ENCODE results near the gene LDLRAD3.
"Not testable (repeated sequence)": the region's sequence is repeated elsewhere in the genome, so short reads cannot be mapped to it uniquely, and the experiment has no call there.

Gene LDLRAD3

DNA sequence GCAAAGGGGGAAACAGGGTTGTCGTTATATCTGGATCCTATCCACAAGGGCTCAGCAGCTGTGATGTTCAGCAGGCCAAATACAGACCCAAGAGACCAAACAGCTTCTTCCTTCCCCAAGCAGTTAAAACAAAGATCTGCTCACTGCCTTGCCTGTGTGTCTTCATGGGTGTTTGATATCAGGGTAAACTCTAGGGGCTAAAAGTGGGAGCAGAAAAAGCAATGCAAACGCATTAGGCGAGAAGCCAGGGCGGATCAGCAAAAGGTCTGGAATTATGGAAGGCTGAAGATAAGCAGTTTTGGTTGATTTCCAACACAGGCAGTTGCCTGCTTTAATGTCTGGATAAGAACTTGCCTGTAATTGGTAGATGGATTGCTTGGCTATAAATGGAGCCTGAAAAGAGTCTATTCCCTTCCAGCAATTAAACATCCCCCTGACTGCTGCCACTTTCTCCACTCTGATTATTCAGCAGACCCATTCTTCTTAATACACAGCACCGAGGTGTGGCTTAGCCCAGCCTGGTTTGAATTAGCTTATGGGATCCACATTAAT lies 219.1 kb downstream of the LDLRAD3 start:
- no peak for DNase-seq (ENCODE audit: low read depth in 3 of 3)

DNA sequence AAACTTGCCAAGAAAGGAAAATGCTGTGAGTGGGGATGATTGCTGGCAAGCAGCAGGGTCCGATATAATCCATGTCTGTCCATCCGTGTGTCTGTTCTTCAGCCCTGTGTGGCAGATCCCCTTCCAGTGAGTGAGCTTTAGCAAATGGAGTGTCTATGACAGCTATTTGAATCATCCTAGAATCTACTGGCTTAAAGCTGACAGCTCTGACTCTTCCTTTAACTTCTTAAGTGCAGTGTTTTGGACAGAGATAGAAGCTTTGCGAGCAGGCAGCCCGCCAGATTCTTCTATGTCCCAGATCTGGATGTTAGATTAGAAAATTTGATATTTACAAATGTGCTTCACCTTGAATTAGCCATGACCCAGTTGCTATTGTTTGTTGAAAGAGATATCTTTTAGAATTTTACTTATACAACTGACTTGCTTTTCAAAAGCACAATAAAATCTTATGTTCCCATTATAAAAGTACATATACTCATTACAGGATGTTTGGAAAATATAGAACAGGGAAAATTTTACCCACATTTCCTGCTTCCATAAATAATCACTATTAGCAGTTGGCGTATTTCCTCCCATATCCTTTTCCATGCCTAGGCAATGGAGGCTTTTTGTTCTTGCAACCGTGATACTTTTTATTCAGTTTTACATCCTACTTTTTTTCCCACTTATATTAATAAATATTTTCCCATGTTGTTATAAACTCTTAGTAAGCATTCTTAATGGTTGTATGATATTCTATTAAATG lies 220.8 kb downstream of the LDLRAD3 start:
- DNase-seq (ENCODE audit: low read depth in 3 of 3), result no peak

DNA sequence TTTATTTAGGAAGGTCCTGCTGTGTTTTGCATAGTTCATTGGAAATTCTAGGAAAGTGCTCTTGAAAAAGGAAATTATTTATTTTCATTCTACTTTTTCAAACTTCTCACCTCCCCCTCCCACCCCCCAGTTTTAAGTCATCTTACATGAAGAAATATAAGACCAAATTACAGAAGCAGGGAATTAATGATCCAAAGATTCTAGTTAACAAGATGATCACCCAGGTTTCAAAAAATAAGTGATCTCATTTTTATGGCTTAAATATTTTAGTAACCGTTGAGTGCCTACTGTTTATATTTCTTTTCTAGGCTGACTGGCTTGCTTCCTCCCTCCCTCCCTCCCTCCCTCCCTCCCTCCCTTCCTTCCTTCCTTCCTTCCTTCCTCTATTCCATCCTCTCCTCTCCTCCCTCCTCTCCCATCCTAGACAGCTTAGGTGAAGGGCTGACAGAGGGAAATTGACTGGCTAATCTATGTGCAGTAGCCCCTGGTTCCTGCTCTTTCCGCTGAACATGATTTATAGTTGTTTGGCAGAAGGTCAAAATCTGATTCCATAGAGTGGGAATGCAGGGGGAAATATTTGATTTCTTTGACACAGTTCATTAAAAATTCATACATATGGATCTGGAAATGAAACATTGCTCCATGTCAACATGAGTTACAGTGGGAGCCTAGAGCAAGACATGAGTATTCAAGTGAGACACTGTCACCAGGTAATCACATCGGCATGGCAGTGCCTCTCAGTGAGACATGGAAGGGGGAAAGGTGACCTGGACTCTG lies 221.9 kb downstream of the LDLRAD3 start:
- no peak for DNase-seq (ENCODE audit: low read depth in 3 of 3)

DNA sequence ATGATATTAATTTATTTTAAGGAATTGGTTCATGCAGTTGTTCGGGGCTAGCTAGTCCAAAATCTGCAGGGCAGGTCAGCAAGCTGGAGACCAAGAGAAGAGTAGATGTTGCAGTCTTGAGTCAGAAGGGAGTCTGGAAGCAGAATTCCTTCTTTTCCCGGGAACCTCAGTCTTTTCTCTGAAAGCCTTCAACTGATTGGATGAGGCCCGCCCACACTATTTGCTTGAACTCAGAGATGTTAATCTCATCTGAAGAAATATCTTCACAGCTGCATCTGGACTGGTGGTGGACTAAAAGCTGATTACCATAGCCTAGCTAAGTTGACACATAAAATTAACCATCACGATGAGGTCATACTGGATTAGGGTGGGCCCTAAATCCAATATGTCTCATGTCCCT lies 223.2 kb downstream of the LDLRAD3 start:
- DNase-seq (ENCODE audit: low read depth in 3 of 3), result no peak

DNA sequence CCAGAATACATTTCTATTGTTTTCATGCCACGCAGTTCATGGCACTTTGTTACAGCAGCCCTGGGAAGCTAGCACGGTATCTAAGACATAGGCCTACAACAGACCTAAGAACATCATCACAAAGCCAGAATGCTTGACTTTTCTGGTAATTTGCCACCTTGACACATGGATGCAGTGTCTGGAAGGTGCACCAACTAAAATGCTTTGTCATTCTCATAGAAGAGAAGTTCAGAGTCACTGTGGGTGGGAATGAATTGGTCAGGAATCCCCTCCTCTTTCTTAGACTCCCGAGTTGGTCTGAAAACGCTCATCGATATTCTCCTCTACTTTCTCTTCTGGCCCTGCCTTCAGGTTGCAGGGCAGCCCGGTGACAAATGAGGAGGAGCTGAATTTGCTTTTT lies 223.9 kb downstream of the LDLRAD3 start:
- DNase-seq (ENCODE audit: low read depth in 3 of 3), result no peak

DNA sequence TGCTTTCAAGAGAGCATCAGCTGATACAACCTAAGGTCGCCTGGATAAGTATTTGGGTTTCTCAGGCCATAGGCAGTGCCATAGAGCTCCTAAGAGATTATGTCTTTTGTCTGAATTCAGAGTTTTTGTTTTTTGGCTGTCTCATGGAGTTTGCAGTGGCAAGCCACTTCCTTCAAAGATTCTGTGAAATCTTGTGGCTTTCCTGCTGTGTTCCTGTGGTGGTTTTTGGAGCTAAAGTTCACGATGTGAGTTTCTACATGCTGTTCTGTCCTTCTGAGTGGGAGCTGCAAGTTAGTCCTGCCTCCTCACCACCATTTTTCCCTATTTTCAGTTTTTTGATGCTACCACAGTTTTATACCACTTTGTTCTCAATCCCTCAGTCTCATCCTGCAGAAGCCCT lies 234.0 kb downstream of the LDLRAD3 start:
- DNase-seq (ENCODE audit: low read depth in 3 of 3), result no peak

DNA sequence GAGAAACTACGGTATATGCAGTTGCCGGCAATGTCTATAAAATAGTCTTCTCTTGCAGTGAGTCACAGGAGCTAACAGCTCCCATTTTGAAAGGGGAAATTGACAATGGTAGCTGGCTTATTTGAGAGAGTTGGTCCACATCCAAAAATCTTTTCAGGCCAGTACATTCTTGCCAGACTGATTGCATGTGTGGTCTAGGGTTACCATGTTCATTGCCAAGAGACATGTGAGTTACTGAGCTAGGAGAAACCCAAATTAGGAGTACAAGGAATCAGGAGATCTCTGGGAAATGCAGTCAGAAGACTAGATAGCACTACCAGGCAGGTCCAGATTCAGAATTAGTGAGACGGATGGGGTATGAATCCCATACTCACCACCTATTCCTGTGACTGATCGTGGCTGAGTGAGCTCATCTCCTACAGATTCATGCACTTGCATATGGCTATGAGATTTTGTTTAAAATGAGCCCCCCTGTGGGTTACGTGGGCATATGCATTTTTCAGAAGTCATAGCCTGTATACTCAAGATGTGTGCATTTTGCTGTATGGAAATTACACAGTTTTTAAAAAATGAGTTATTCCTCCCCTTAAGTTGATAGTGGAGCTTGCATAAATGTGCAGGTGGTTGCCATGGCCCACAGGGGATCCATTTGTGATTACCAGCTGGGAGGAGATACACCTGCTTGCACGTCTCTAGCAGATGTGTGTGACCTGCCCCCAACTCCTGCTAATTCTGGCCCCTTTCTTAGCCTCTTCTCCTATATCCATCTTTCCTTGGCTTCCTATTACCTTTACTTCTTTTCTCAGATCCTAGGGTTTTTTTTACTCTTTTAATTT lies 242.7 kb downstream of the LDLRAD3 start:
- DNase-seq (ENCODE audit: low read depth in 3 of 3), result no peak

DNA sequence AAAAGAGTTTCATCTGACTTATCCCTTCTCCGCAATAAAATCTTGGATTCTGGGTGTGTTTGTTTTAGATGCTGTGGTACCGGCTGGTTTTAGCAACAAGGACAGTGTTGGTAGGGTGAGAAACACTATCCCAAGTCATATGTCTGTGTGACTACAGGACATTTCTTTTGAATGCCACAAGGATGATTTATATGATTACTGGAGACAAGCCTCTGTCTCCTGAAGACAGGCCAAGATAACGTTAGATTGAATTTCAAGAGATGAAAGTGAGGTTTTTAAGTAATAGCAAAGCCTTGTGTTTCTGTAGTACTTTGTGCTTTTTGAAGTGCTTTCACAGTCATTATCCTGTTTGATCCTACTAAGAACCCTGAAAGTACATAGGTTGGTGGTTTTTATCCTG lies 243.8 kb downstream of the LDLRAD3 start:
- DNase-seq (ENCODE audit: low read depth in 3 of 3), result no peak

DNA sequence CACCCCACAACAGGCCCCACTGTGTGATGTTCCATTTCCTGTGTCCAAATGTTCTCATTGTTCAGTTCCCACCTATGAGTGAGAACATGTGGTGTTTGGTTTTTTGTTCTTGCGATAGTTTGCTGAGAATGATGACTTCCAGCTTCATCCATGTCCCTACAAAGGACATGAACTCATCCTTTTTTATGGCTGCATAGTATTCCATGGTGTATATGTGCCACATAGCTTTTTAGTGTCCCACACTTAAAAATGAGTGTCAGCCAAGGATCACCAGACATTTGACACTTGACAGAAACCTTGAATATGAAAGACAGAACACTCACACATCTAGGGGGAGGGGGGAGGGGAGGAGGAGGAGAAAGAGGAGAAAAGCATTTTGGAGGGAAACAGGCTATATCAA lies 245.9 kb downstream of the LDLRAD3 start:
- not testable (repeated sequence) for DNase-seq (ENCODE audit: low read depth in 3 of 3)

DNA sequence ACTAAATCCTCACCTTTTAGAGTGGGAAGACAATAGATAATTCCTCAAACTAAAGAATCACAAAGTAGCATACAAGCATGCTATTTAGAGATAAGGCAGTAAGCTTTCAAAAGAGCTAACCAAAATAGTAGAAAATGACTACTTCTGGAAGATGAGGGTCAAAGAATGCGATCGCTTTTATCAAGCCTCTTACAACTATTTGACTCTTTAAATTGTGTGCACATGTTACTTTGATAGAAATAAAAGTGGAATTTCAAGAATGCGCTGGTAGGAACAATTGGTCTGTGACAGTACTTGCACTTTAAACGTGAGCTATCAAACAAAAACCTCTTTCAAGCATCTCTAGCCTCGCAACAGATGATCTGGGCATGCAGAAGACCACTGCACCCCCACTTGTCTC lies 248.1 kb downstream of the LDLRAD3 start:
- DNase-seq (ENCODE audit: low read depth in 3 of 3), result no peak

DNA sequence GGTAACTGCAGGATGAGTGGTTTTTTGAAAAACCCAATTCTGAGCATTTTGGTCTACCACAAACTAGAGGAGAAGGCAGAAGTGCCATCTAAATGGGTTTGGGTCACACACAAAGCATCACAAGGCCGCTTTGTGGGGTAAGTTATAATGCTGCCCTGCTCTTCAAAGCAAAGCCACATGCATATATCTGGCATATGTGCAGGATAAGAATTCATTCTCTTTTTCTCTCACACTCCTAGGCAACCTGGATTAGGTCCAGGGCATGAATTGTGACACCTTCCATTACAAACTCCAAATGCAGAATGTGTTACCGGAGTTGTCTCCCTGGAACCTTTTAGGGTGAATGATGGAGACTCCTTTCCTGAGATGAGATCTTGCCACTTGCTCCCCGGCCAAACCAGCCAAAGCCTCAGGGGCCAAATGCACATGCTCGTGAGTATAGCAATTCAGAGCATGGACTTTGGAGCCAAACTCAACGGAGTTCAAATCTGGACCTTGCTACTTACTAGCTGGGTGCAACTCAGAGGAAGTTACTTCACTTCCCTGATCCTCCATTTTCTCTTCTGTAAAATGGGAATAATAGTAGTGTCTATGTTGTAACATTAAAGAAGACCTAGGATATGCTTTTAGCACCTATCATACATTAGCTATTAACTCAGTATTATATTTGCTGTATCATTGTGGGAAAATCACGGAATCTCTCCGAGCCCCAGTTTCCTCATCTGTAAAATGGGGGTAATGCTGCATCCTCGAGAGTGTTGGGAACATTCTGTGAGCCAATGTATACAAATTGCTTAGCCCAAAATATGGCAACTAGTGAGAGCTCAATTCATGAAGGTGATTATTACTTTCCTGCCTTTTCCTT lies 248.8 kb downstream of the LDLRAD3 start:
- DNase-seq (ENCODE audit: low read depth in 3 of 3), result no peak

DNA sequence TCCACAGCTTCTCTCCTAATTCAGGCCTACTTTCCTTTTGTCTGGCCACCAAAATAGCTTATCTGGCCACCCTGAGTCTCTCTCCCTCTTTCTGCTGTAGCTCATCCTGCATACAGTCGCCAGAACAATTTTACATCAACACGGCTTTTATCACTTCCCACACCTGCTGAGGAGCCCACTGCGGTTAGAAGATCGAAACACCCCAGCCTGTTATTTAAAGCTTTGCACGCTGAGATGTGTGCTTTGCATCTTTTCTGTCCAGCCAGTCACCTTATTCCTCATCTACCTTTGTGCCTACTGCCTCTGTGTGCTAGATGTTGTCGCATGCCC lies 249.4 kb downstream of the LDLRAD3 start:
- DNase-seq (ENCODE audit: low read depth in 3 of 3), result no peak

DNA sequence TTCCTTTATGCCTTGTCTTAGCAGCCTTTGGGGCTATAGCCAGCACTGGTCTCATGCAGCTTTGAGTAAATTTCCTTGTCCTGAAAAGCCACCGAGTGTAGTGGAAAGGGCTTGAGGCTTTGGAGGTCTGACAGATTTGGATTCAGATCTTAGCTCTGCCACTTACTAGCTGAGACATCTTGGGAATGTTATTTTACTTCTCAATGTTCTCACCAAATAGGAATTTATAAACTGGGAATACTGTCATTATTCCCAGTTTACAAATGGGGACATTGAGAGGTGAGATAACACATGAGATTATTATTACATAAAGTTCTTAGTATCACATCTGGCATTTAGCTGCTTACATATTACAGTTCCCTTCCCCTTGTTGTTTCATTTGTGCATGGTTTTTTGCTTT lies 249.9 kb downstream of the LDLRAD3 start:
- no peak for DNase-seq (ENCODE audit: low read depth in 3 of 3)

DNA sequence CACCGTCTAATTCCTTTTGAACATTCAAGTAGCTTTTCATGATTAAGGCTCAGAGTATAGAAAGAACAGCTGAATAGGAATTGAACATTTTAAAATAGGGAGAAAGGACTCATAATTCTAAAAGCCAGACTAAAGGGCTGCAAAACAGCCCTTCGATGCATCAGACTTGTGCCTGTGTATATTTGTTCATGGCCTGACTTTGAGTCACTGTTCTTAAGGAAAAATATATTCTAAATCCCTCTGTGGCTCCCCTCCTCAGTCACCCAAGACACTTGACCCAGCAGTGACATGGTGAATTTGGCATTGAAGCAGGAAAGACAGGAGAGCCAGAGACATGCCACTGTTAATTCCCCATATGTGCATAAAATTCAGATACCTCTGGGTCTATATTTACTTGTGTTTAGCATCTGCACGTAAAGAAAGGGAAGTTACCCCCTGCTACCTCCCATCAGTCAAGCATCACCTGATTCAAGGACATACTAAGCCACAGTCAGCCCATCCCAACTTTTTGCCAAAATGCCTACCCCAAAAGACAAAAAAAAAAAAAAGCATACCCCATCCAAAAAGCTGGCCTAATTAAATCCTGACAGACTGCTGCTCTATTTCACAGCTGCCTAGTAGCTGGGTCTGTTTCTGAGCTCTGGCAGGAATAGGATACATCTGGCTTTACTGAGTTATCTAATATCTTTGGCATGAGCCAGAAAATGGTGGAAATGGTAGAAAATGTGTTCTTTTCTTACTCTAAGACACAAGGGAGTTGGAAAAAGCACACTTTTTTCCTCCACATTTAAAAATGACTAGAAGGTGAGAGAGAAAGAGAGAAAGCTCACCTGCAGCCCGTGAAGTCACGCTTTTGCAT lies 251.9 kb downstream of the LDLRAD3 start:
- no peak for DNase-seq (ENCODE audit: low read depth in 3 of 3)

DNA sequence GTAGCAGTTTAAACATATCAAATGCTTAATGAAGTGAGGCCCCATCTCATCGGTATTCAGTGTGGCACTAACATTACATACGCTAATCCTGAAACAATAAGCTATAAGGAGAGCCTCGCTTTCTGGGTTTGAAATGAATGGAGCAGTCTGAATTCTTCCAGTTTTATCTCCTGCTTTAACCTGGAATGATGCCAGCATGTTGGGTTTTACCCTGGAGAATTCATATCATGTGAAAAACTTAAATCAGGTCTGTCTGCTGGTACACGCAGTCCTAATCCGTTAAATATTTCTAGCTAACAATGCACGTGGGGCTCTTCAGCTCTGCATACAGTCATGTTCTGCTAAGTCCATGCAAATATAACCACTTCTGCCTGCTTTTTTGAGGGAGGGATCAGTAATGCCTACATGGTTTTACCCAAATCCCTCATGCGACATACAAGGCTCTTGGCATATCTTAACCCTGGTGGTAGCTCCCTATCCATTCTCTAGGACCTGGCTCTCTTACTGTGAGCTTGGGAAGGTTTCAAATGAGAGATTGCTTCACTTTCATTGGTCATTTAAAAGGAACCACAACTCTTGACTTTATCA lies 252.6 kb downstream of the LDLRAD3 start:
- DNase-seq (ENCODE audit: low read depth in 3 of 3), result no peak

DNA sequence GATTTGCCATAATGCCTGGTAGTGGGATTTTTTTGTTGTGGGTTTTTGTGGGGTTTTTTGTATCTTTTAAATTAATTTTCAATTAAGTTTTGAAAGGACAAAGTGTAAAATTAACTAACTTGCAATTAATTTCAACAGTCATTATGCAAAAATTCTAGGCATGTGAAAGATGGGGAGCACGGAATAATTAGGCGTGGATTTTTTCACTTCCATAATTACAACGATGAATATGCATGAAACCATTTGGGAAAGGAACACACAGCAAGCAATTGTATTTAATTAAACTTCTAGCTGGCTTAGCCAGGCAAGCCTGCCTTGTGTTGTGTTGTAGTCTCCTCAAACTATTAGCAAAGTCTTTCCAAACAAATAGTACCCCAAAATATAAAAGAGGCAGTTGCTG lies 257.5 kb downstream of the LDLRAD3 start:
- DNase-seq (ENCODE audit: low read depth in 3 of 3), result no peak

DNA sequence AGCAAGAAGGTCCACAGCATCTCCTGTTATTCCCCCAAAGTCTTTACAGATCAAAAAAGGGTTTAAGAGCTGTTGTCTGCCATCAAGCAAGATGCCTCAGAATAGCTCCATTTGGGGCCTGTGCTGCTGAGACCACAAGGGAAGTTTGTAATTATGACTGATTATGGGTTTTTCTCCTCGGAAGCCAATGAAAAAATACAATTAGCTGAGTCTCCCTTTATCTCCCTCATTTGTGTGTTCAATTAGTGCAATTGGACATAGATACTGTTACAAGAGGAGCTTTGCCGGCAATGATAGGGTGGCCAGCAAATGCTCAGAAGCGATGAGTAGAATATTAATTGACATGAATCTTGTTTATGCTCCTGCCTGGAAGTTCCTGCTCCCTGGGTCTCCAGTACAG lies 261.7 kb downstream of the LDLRAD3 start:
- no peak for DNase-seq (ENCODE audit: low read depth in 3 of 3)

DNA sequence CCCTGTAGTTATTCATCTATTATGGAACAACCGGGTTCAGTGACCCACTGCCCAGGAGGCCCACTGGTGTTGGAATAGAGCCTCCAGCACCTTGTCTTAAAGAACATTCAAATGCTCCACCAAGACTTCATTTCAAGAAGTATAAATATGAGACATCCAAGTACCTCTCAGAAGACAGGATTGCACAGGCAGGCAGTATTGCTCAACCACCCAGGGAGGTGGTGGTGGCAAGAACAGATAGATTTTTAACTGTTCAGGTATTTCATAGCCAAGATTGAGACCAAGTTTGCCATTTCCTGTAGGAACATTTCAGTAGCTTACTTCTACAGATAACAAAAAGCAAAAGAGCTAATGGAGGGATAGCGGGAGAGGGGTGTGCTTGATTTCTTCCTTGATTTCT lies 266.7 kb downstream of the LDLRAD3 start:
- no peak for DNase-seq (ENCODE audit: low read depth in 3 of 3)

DNA sequence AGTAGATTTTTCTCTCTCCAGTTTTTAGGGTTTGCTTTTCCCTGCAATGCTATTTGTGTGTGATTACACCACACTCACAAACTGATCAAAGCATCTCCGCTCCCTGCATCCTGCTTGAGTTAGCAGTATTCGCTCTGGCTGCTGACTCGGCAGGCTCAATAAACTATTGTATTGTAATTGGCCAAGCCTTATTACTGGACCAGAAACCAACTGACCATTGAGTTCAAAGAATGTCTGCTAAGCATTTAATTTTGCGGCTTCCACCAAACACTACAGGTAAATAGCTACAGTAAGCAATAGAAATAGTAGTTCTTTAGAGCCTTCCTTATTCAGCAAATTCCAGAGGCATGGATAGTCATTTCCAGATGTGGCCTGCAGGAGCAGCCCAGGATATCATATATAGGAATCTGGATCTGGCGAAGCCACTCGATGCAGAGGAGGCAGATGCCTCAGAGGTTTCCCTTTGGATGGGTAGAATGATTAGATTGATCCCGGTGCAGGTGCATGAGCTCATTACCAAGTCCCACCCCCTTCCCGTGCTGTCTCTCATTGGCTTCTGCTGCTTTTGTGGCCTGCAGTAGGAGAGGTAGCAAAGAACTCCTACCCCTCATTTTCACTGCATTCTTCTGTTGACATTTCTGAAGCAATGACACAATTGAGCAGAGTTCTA lies 268.0 kb downstream of the LDLRAD3 start:
- no peak for DNase-seq (ENCODE audit: low read depth in 3 of 3)

Data from stimulated activated CD4-positive, alpha-beta T cell treated with anti-CD3 and anti-CD28 coated beads, TNF-alpha, amount 100 ng/mL, for 48 hours (primary cell).